SK-N-MC (cell line): ENCODE results near the gene SHB.

ENCODE experiments used
- EZH2 ChIP-seq: fragments of 200-600 bp; sonication (generic); IDR thresholded peaks from one replicate; pipeline ENCODE4 v1.6.1; 2017; ENCODE audit warnings: antibody characterized with exemption
- FOXP2 ChIP-seq: optimal IDR thresholded peaks from 2 replicates; pipeline ENCODE3; 2011; ENCODE audit warnings: mild to moderate bottlenecking, moderate library complexity; ENCODE audit not compliant: insufficient read depth; ENCODE audit errors: extremely low read length, control extremely low read depth
- POLR2AphosphoS5 ChIP-seq: IDR thresholded peaks from 2 replicates; pipeline ENCODE4 v1.6.1; 2012; ENCODE audit warnings: mild to moderate bottlenecking, low read depth, low read length, borderline replicate concordance

- no peak for TF ChIP-seq POLR2AphosphoS5
- TF ChIP-seq EZH2, result no peak
- TF ChIP-seq FOXP2, result no peak
Observed at GRCh38 chr9:37911271-37911681, 157.8 kb downstream of the SHB start.
